Measurements from ENCODE around the gene IL36A.

The IL36A gene

DNA sequence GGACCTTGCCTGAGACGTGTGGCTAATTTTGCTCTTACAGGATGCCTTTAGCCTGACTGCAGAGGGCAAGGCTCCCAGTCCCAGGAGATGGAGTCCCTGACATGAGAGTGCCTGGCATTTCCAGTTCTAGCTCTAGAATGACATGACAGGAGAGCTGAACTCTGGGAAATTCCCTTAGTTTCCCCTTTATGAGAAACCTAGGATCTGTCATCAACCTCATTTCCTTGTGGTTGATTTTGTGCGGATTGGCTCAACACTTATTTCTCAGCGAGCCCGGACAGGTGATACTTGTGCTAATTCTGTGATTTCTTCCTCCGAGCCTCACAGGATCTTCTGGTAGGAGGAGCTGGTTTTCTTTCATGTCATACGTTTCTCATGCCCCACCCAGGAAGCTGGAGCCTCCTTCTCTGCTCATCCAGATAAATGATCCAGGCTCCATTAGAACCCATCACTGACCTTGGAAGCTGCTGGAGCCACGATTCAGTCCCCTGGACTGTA lies 27.7 kb upstream of the IL36A start, which contains the start of gene IL36G:
Gene IL36G (plus strand): TSS at position 448 of the 498 bp plus-strand sequence. CDS start 633 bp downstream, outside the sequence.
- Histone ChIP-seq H3K9ac (ENCODE audit: low read length) (no peak within 1 kb of the TSS), H3K36me3 (ENCODE audit: insufficient read depth, low read length) (no peaks in the 10 kb centered on the region), H3K27me3 (ENCODE audit: insufficient read depth, low read length) (no peaks in the 10 kb centered on the region), H3K4me3 (ENCODE audit: low read depth, low read length, poor library complexity, severe bottlenecking) (no peak within 1 kb of the TSS), H3K79me2 (ENCODE audit: insufficient read depth, low read length) (no peaks in the 10 kb centered on the region), H4K20me1 (ENCODE audit: insufficient read depth, low read length) (no peaks in the 10 kb centered on the region), H3F3A (ENCODE audit: insufficient read depth, low read length) (no peaks in the 10 kb centered on the region), H3K9me2 (ENCODE audit: low read depth, low read length) (no peaks in the 10 kb centered on the region), H2AFZ (ENCODE audit: low read length) (no peak within 1 kb of the TSS), H3K4me1 (ENCODE audit: insufficient read depth, low read length, severe bottlenecking) (no peaks in the 10 kb centered on the region), H3K27ac (ENCODE audit: low read depth, low read length, poor library complexity, severe bottlenecking) (no peak within 1 kb of the TSS), H3K4me2 (ENCODE audit: low read length) (no peak within 1 kb of the TSS), H3K9me3 (ENCODE audit: low read length) (no peaks in the 10 kb centered on the region)
- no peak for TF ChIP-seq CTCF (IDR thresholded peaks at IDR 0.05; ENCODE audit: low read length)
- no peak for TF ChIP-seq EZH2 (IDR thresholded peaks at IDR 0.05; ENCODE audit: borderline replicate concordance, low read length)

DNA sequence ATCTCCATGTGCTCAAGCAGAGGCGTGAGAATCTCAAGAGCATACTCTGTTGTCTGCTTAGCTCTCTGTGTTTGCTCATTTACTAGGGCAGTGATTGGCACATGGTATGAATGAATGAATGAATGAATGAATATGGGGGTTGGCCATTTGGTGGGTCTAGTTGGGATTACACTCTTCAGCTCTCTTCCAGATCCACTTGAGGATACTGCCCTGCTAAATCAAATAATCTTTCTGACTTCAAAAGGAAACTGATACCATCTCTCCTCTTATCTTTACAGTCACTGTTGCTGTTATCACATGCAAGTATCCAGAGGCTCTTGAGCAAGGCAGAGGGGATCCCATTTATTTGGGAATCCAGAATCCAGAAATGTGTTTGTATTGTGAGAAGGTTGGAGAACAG lies 25.5 kb upstream of the IL36A start:
- no peak overlapping the region for H2AFZ ChIP-seq (ENCODE audit: low read length)
- H3K36me3 ChIP-seq (ENCODE audit: insufficient read depth, low read length), result no peaks in the 10 kb centered on the region
- no peak overlapping the region for H3K4me3 ChIP-seq (ENCODE audit: low read depth, low read length, poor library complexity, severe bottlenecking)
- no peaks in the 10 kb centered on the region for H4K20me1 ChIP-seq (ENCODE audit: insufficient read depth, low read length)
- no peaks in the 10 kb centered on the region for H3K9me3 ChIP-seq (ENCODE audit: low read length)
- no peaks in the 10 kb centered on the region for H3K79me2 ChIP-seq (ENCODE audit: insufficient read depth, low read length)
- no peak for TF ChIP-seq CTCF (IDR thresholded peaks at IDR 0.05; ENCODE audit: low read length)
- no peak for TF ChIP-seq EZH2 (IDR thresholded peaks at IDR 0.05; ENCODE audit: borderline replicate concordance, low read length)
- H3F3A ChIP-seq (ENCODE audit: insufficient read depth, low read length), result no peaks in the 10 kb centered on the region
- no peak overlapping the region for H3K9ac ChIP-seq (ENCODE audit: low read length)
- H3K4me1 ChIP-seq (ENCODE audit: insufficient read depth, low read length, severe bottlenecking), result no peaks in the 10 kb centered on the region
- H3K4me2 ChIP-seq (ENCODE audit: low read length), result no peak overlapping the region
- no peaks in the 10 kb centered on the region for H3K27me3 ChIP-seq (ENCODE audit: insufficient read depth, low read length)
- no peak overlapping the region for H3K27ac ChIP-seq (ENCODE audit: low read depth, low read length, poor library complexity, severe bottlenecking)
- H3K9me2 ChIP-seq (ENCODE audit: low read depth, low read length), result no peaks in the 10 kb centered on the region

DNA sequence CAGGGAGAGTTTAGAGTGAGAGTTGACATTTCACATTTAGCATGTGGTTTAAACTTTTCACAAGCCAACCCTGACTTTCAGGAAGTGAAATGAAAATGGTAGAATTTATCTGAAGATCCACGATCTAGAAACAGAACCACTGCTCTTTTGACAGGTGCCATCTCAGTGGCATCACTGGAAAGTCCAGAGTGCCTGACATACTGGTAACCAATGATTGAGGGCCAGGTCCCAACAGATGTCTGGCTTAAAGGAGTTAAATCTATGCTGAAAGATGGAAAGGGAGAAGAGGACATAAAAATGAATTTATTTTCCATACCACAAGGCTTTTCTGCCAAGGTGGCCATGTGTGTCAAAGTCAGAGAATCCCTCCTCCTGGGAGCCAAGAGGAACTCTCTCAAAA lies 24.7 kb upstream of the IL36A start:
- H3K27ac ChIP-seq (ENCODE audit: low read depth, low read length, poor library complexity, severe bottlenecking), result no peak overlapping the region
- H3K4me3 ChIP-seq (ENCODE audit: low read depth, low read length, poor library complexity, severe bottlenecking), result no peak overlapping the region
- H3K4me1 ChIP-seq (ENCODE audit: insufficient read depth, low read length, severe bottlenecking), result no peaks in the 10 kb centered on the region
- H3F3A ChIP-seq (ENCODE audit: insufficient read depth, low read length), result no peaks in the 10 kb centered on the region
- no peak for TF ChIP-seq CTCF (IDR thresholded peaks at IDR 0.05; ENCODE audit: low read length)
- no peak for TF ChIP-seq EZH2 (IDR thresholded peaks at IDR 0.05; ENCODE audit: borderline replicate concordance, low read length)
- H2AFZ ChIP-seq (ENCODE audit: low read length), result no peak overlapping the region
- no peaks in the 10 kb centered on the region for H3K9me3 ChIP-seq (ENCODE audit: low read length)
- no peaks in the 10 kb centered on the region for H3K36me3 ChIP-seq (ENCODE audit: insufficient read depth, low read length)
- H3K9me2 ChIP-seq (ENCODE audit: low read depth, low read length), result no peaks in the 10 kb centered on the region
- no peaks in the 10 kb centered on the region for H3K27me3 ChIP-seq (ENCODE audit: insufficient read depth, low read length)
- no peaks in the 10 kb centered on the region for H3K79me2 ChIP-seq (ENCODE audit: insufficient read depth, low read length)
- H4K20me1 ChIP-seq (ENCODE audit: insufficient read depth, low read length), result no peaks in the 10 kb centered on the region
- H3K4me2 ChIP-seq (ENCODE audit: low read length), result no peak overlapping the region
- H3K9ac ChIP-seq (ENCODE audit: low read length), result no peak overlapping the region
